ENCODE data around the gene CCDC88B.

CCDC88B gene

GRCh38 chr11:64339754-64340408 lies at the start of gene CCDC88B:
TSS of gene CCDC88B (plus strand) at chr11:64340204. CDS start at chr11:64340267, 63 bp downstream.
- peak within 1 kb of the TSS; percentile 71 for H3K9ac ChIP-seq
- no peak for TF ChIP-seq Cebpa-rat (IDR thresholded peaks at IDR 0.05)

GRCh38 chr11:64290352-64291261 lies 49.4 kb upstream of the CCDC88B start:
- TF ChIP-seq Cebpa-rat (IDR thresholded peaks at IDR 0.05): no peak
- H3K9ac ChIP-seq: no peak overlapping the region
- no peaks in the 10 kb centered on the region for H3K9me3 ChIP-seq
- no peak overlapping the region for H3K4me2 ChIP-seq
- peaks cover 6% of the 10 kb centered on the region; the same call in 1 of the 2 replicates for H3K36me3 ChIP-seq
- H3K4me3 ChIP-seq: no peak overlapping the region
- peaks cover 28% of the 10 kb centered on the region for H3K4me1 ChIP-seq
- no peak overlapping the region for H3K27ac ChIP-seq
- H3K27me3 ChIP-seq: peaks cover 65% of the 10 kb centered on the region
- H4K20me1 ChIP-seq: peaks cover 37% of the 10 kb centered on the region

More at GRCh38 chr11:64339754-64340408, at the start of gene CCDC88B:
- Histone ChIP-seq H3K4me1 (peaks cover 77% of the 10 kb centered on the region), H4K20me1 (no peaks in the 10 kb centered on the region), H3K27ac (peak within 1 kb of the TSS; percentile 90), H3K36me3 (peaks cover 17% of the 10 kb centered on the region; the same call in 1 of the 2 replicates), H3K27me3 (no peaks in the 10 kb centered on the region), H3K9me3 (no peaks in the 10 kb centered on the region), H3K4me3 (peak within 1 kb of the TSS; percentile 65), H3K4me2 (peak within 1 kb of the TSS; percentile 95)

GRCh38 chr11:64291262-64291751 lies 48.7 kb upstream of the CCDC88B start, which contains the start of gene KCNK4:
TSS of gene KCNK4 (plus strand) at chr11:64291302. CDS start at chr11:64293019, 1,717 bp downstream.
- Histone ChIP-seq H3K27ac (no peak within 1 kb of the TSS), H3K4me3 (peak within 1 kb of the TSS; percentile 49), H3K9me3 (no peaks in the 10 kb centered on the region), H3K4me2 (peak within 1 kb of the TSS; percentile 61), H4K20me1 (peaks cover 43% of the 10 kb centered on the region), H3K27me3 (peaks cover 72% of the 10 kb centered on the region), H3K36me3 (peaks cover 6% of the 10 kb centered on the region; the same call in 1 of the 2 replicates), H3K9ac (no peak within 1 kb of the TSS), H3K4me1 (peaks cover 24% of the 10 kb centered on the region)
- TF ChIP-seq Cebpa-rat (IDR thresholded peaks at IDR 0.05): no peak

- Histone ChIP-seq H3K9ac (no peak overlapping the region), H3K4me3 (peak overlapping the region; percentile 49), H4K20me1 (peaks cover 49% of the 10 kb centered on the region), H3K9me3 (no peaks in the 10 kb centered on the region), H3K4me1 (peaks cover 18% of the 10 kb centered on the region), H3K27me3 (peaks cover 78% of the 10 kb centered on the region), H3K27ac (no peak overlapping the region), H3K4me2 (peak overlapping the region; percentile 61), H3K36me3 (peaks cover 6% of the 10 kb centered on the region; the same call in 1 of the 2 replicates)
- TF ChIP-seq Cebpa-rat (IDR thresholded peaks at IDR 0.05): no peak
Measured at GRCh38 chr11:64291752-64292459, 48.1 kb upstream of the CCDC88B start.

- Histone ChIP-seq H3K27ac (no peak overlapping the region), H3K27me3 (peaks cover 86% of the 10 kb centered on the region), H3K4me2 (peak overlapping the region; percentile 61), H3K36me3 (peaks cover 6% of the 10 kb centered on the region; the same call in 1 of the 2 replicates), H4K20me1 (peaks cover 57% of the 10 kb centered on the region), H3K4me3 (peak overlapping the region; percentile 49), H3K4me1 (peaks cover 14% of the 10 kb centered on the region), H3K9me3 (no peaks in the 10 kb centered on the region), H3K9ac (no peak overlapping the region)
- no peak for TF ChIP-seq Cebpa-rat (IDR thresholded peaks at IDR 0.05)
Measured at GRCh38 chr11:64292460-64293254, 47.3 kb upstream of the CCDC88B start.

GRCh38 chr11:64294774-64295173 lies 45.2 kb upstream of the CCDC88B start:
- Histone ChIP-seq H3K36me3 (no peaks in the 10 kb centered on the region), H4K20me1 (peaks cover 77% of the 10 kb centered on the region), H3K27ac (no peak overlapping the region), H3K9ac (no peak overlapping the region), H3K9me3 (no peaks in the 10 kb centered on the region), H3K4me1 (peaks cover 22% of the 10 kb centered on the region), H3K4me2 (no peak overlapping the region), H3K4me3 (no peak overlapping the region), H3K27me3 (peaks cover 100% of the 10 kb centered on the region)
- no peak for TF ChIP-seq Cebpa-rat (IDR thresholded peaks at IDR 0.05)

- Histone ChIP-seq H3K9me3 (no peaks in the 10 kb centered on the region), H4K20me1 (peaks cover 80% of the 10 kb centered on the region), H3K4me3 (no peak overlapping the region), H3K9ac (no peak overlapping the region), H3K36me3 (no peaks in the 10 kb centered on the region), H3K4me1 (peaks cover 32% of the 10 kb centered on the region), H3K4me2 (no peak overlapping the region), H3K27me3 (peaks cover 100% of the 10 kb centered on the region), H3K27ac (no peak overlapping the region)
- TF ChIP-seq Cebpa-rat (IDR thresholded peaks at IDR 0.05): no peak
Measured at GRCh38 chr11:64295760-64296159, 44.2 kb upstream of the CCDC88B start.

GRCh38 chr11:64296236-64296635 lies 43.8 kb upstream of the CCDC88B start:
- H3K4me3 ChIP-seq: no peak overlapping the region
- no peaks in the 10 kb centered on the region for H3K36me3 ChIP-seq
- H3K4me1 ChIP-seq: peaks cover 36% of the 10 kb centered on the region
- no peaks in the 10 kb centered on the region for H3K9me3 ChIP-seq
- no peak overlapping the region for H3K9ac ChIP-seq
- H3K4me2 ChIP-seq: no peak overlapping the region
- TF ChIP-seq Cebpa-rat (IDR thresholded peaks at IDR 0.05): no peak
- H3K27me3 ChIP-seq: peaks cover 100% of the 10 kb centered on the region
- peaks cover 76% of the 10 kb centered on the region for H4K20me1 ChIP-seq
- H3K27ac ChIP-seq: no peak overlapping the region

Measured in BLaER1 (cell line).